KG1 (cell line): Measurements from ENCODE around the gene TNKS2.
A peak's percentile ranks its signal among the peaks of the same experiment; 100 is the strongest.
"Not testable (repeated sequence)": the region's sequence is repeated elsewhere in the genome, so short reads cannot be mapped to it uniquely, and the experiment has no call there.

Experiments
- DNase-seq: peaks from one replicate; lab custom pipeline; 2025; lab: John Stamatoyannopoulos, UW

TNKS2 gene

DNA sequence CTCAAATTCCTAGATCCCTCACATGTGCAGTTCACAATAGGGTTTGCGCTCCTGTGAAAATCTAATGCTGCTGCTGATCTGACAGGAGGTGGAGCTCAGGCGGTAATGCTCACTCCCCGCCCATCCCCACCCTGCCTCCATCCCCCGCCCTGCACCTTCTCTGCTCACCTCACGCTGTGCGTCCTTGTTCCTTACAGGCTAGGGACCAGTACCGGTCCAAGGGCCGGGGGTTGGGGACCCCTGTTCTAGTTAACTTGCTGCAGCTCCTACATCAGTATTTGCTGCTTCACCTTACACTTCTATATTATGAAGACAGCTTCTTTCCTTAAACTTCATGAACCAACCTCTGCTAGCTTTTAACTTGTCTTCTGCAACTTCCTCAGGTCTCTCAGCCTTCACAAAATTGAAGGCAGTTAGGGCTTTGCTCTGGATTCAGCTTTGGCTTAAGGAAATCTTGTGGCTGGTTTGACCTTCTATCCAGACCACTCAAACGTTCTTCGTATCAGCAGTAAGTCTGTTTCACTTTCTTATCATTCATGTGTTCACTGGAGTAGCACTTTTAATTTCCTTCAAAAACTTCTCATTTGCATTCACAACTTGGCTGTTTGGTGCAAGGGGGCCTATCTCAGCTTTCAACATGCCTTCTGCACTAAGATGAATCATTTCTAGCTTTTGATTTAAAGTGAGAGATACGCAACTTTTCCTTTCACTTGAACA is 1.7 kb upstream of the TNKS2 start:
- DNase-seq, result no peak

- DNase-seq, result no peak
Observed at GRCh38 chr10:91797048-91797690, 1.1 kb upstream of the TNKS2 start.

- peak; percentile 15 for DNase-seq
Observed at GRCh38 chr10:91798649-91799611, 704 bp downstream of the TNKS2 start.

GRCh38 chr10:91799612-91799975 is 1.4 kb downstream of the TNKS2 start:
- no peak for DNase-seq

- DNase-seq, result no peak
Observed at GRCh38 chr10:91800182-91800581, 2.0 kb downstream of the TNKS2 start.

DNA sequence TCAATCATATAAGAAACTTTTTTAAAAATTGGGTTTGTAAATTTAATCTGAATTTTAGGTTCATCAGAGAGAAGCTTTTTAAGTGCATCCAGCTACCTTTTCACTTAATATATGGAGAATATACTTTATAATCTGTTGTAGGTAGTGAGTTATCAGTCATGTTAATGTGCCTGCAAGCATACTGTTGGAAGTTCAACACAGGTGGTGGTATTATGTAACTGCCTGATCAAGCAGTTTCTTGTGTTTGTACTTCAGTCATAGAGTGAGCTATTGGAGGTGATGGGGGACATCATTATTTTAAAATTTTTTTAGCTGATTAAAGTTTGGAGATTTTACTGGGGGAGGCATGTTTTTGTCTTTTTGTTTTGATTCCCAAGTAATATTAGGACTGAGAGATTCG is 2.5 kb downstream of the TNKS2 start:
- DNase-seq, result no peak

- no peak for DNase-seq
Observed at GRCh38 chr10:91803386-91804125, 5.3 kb downstream of the TNKS2 start.

- no peak for DNase-seq
Observed at GRCh38 chr10:91804126-91804510, 5.9 kb downstream of the TNKS2 start.

DNA sequence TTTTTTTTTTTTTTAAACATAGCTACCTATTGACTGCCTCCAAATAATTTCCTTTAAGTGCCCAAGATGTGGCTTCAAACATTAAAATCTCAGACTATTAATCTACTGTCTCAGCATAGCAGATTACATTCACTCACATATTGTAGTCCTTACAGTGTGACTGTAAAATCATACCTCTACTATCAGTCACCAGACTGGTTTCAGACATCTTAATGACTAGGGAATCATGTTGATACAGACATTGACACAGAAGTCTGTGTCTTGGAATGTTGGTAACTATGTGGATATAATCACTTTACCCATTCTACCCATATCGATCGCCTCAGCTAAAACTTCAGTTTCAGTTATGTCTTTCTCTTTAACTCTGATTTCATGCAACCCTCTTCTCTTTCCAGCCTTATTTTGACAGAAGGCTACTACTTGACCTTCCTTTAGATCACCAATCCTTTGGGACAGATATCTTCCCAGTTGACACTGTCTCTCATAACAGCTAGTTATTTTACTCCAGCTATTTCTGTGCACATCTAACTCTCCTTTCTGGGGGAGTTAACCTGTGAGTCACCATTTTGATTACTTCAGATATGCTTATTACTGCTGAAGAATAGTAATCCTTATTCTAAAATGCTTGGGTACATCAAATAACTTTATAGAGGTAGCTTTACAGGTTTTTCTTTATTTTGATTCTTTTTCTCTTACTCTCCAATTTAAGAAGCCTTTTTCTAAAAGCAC is 7.0 kb downstream of the TNKS2 start:
- DNase-seq, result no peak

GRCh38 chr10:91807264-91807663 is 9.0 kb downstream of the TNKS2 start:
- DNase-seq, result not testable (repeated sequence)

GRCh38 chr10:91813251-91813650 is 15.0 kb downstream of the TNKS2 start:
- DNase-seq, result no peak

DNA sequence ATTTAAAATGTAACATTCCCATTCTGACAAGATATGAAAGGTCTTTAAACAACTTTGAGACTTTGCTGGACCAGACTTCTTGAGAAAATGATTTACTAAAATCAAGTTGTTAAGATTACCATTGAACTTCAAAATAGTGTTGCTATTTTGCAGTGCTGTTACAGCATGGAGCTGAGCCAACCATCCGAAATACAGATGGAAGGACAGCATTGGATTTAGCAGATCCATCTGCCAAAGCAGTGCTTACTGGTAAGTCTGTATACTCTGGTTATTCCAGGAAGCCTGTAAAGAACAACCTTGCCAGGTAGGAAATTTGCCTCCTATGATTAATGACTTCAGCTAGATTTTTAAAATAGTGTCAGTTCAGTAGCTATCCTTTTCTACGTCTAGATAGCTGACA is 18.8 kb downstream of the TNKS2 start:
- no peak for DNase-seq

- DNase-seq, result no peak
Observed at GRCh38 chr10:91820144-91820543, 21.9 kb downstream of the TNKS2 start.

GRCh38 chr10:91824076-91824475 is 25.9 kb downstream of the TNKS2 start:
- DNase-seq, result no peak

- DNase-seq, result no peak
Observed at GRCh38 chr10:91829268-91829667, 31.0 kb downstream of the TNKS2 start.

GRCh38 chr10:91838199-91838598 is 40.0 kb downstream of the TNKS2 start:
- no peak for DNase-seq

DNA sequence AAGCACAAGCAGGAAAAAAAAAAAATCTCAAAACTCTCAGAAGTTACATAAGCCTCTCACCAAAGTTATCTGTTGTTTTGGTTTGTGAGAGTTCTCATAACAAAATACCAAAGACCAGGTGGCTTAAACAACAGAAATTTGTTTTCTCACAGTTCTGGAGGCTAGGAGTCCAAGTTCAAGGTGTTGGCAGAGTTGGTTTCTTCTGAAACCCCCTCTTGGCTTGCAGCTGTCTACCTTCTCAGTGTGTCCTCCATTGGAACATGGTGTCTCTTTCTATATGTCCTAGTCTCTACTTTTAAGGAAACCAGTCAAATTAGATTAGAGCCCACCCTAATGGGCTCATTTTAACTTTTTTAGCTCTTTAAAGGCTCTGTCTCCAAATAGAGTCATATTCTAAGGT is 44.9 kb downstream of the TNKS2 start:
- no peak for DNase-seq

GRCh38 chr10:91856637-91857036 is 58.4 kb downstream of the TNKS2 start:
- no peak for DNase-seq

- no peak for DNase-seq
Observed at GRCh38 chr10:91860885-91861284, 62.7 kb downstream of the TNKS2 start.

DNA sequence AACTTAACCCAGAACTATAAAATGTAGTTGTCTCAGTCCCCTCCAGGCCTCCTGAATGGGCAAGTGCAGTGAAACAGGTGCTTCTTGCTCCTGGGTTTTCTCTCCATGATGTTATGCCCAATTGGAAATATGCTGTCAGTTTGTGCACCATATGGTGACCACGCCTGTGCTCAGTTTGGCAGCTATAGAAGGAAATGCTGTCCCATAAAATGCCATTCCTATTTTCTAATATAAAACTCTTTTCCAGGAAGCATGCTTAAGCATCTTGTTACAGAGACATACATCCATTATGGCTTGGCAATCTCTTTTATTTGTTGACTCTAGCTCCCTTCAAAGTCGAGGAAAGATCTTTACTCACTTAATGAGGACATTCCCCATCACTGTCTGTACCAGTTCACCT is 65.9 kb downstream of the TNKS2 start:
- DNase-seq, result no peak

GRCh38 chr10:91864744-91865143 is 66.5 kb downstream of the TNKS2 start:
- no peak for DNase-seq
